Stromal cell of bone marrow (primary cell): Measurements from ENCODE around the gene TRPM4.
"Not testable (repeated sequence)": the region's sequence is repeated elsewhere in the genome, so short reads cannot be mapped to it uniquely, and the experiment has no call there.

ENCODE experiments used
- DNase-seq: peaks from one replicate; pipeline ENCODE4 v3.0.0-alpha.2; 2012; ENCODE audit warnings: low read depth

The TRPM4 gene

DNA sequence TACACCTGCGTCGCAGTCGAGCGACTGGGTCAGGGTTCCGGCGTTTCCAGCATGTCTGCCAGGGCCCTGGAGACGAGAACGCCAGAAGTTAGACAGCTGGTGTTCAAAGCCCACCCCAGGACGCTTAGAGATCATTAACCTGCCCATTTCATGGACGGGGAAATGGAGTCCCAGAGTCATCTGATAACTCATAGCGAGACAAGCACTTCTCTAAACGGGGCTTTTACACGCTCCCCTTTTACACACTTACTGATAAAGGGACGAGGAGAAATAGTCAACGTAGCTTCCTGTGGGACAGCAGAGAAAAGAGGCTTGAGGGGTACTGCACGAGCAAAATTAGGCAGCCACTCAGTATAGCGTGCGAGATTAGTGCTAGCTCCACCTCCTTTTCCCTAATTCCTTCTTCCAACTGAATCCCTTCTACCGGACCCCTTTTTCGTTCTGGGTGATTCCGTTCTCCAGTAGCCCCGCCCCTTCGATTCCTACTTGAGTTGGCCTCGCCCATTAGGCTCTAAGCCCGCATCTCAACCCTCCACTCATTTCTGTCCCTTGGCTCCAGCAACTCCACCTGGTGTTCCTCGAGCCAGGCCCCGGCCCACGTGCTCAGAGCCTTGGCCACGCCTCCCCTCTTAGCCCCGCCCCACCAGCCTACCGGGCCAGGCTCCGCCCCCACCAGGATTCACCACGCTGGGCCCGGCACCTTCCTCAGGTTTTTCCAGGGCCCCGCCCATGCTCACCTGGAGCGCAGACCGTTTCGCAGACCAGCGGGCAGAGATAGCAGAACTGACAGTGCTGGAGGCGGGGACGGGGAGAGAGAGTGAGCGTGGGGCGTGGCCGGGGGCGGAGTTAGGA is 6.1 kb upstream of the TRPM4 start:
- DNase-seq: no peak

DNA sequence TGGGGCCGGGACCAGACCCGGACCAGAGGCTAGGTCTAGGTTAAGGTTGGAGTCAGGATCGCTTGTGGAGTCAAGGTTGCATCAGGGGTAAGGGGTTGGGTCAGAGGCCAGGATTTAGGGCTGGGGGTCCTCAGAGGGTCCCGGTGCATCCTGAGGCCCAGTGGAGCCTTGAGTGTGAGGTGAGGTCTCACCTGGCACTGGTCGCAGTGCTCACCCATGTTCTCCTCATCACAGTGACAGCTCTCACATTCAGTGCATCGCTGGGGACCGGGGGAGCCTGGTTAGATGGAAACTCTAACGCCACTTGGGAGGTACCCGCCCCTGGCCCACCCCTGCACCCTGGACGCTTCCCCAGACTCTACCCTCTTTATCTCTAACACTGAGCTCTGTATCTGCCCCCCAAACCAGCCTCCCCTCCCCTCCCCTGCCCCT is 5.5 kb upstream of the TRPM4 start:
- no peak for DNase-seq

DNA sequence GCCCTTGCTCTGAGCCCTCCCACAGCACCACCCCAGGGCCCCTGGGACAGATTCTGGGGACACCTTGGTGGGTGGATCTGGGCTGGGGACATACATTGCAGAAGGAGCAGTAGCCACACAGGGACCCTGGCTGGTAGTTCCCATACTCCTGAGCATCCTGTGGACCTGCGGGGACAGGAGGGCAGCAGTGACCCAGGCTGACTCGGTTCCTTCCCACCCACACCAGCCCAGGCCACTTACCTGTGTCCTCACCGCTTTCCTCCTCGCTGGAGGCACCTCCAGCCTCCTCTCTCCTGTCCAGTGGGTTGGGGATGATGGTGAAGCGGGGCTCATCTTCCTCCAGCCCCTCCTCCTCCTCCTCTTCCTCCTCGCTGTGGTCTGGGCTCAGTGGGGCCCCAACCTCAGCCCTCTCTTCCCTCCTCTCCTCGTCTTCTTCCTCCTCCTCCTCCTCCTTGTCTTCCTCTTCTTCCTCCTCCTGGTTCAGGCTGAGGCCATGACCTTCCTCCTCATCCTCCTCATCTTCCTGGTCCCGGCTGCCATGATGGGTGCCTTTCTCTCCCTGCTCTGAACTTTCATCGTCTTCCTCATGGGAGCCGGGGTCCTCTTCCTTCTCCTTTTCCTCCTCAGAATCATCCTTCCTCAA is 4.3 kb upstream of the TRPM4 start:
- no peak for DNase-seq

DNA sequence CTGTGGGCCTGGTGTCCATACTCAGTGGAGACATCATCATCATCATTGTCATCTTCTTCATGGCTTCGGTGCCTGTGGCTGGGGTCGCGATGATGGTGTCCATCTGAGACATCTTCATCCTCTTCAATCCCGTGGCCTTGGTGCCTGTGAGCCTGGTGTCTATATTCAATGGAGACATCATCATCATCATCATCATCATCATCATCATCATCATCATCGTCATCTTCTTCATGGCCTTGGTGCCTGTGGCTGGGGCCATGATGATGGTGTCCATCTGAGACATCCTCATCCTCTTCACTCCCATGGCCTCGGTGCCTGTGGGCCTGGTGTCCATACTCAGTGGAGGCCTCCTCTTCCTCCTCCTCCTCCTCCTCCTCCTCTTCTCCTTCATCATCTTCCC is 3.3 kb upstream of the TRPM4 start:
- no peak for DNase-seq

DNA sequence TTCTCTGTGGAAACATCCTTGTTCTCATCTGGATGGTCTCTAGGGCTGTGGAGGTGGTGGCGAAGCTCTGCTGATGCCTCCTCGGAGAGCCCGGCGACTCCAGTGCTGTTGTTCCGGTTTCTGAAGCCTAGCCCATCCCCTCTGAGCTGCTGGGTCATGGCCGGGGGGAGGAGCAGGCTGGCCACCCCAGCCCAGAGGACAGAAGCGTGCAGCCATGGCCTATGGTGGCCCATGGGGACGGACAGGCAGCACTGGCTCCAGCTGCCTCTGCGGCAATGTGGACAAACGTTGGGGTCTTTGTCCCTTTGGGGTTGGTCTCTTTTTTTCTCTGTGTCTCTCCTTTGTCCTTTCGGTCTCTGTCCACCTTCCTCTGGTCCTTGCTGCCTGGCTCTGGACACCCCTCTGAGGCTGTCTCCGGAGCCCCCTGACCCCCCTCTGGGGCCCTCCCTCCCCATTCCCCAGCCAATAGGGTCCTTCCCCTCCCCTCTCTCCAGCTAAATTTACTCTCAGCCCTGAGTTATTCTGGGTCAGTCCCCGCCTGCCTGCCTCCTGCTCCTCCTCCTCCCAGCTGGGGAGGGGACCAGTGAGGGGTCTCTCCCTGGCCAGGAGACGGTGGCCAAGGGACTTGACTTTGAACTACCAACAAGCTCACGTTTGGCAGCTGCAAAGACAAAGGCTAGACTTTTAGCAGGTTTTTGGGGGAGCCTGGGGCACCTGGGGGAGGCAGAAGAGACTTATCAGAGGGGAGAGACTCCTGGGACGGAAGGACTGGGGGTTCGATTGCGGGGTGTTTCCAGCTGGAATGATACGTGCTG is 2.4 kb upstream of the TRPM4 start, which contains the start of gene HRC:
Gene HRC, minus strand, starts transcription at position 392 of the 815 bp plus-strand sequence. Its CDS starts 159 bp downstream, at position 233.
- no peak for DNase-seq

DNA sequence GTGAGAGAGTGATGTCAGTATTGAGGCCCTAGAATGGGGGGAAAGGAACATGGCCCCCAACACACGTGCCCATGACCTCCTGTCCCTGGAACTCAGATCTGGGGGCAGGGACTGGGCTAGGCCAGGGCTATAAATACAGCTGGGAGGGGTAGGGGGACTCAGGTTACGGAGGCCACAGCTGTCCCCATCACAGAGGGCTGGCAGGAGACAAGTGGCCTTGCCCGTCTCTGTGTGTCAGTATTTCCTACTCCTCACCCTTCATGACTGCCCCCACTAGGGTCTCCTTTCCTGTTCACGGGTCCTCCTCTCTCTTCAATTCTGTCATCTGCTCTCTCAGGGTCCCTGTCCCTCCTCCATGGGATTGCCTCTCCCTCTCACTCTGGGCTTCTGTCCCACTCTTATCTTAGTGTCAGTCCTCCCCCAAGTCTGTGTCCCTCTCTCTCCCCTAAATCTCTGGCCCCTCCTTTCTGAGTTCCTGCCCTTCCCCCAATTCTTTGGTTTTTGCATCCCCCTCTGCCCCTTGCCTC is 1.7 kb upstream of the TRPM4 start:
- DNase-seq: no peak

DNA sequence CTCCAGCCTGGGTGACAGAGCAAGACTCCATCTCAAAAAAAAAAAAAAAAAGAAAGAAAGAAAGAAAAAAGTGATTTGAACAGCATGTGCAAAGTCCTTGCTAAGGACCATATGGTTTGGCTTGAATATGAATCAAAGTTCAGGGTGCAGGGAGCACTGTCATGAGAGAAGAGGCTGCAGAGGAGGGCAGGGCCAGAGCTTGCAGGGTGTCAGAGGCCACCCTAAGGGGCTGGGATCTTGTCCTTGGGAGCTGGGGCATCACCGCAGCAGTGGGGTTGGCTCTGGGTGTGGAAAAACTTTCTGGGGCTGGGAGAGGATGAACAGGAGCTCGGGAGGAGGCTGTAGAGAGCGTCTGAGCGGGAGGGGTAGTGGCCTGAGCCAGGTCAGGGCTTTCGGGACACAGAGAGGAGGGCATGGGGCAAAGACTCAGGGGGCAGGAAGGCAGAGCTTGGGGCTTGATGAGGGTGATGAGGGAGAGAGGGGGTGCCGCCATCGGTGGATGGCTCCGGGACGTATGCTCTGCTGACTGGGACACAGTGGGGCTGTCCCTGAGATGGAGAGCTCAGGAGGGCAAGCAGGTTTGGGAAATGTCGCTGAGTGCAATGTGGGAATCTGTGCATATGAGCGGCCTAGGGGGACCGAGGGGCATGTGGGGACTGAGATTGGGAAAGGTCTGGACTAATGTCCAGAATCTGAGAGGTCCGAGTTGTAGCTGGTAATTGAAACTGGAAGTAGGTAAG is 3.0 kb downstream of the TRPM4 start:
- DNase-seq: no peak

DNA sequence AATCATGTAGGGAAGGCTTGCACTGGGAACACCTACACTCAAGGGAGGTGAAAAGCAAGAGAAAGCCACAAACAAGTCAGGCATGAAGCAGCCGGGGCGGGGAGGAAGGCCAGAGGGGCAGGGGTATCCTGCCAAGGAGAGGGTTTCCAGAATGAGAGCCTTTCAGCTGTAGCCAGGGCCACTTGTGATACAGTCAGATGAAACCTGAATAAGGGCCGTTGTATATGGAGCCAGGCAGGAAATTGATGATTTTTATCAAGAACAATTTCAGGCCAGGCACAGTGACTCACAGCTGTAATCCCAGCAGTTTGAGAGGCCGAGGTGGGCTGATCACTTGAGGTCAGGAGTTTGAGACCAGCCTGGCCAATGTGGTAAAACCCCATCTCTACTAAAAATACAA is 4.4 kb downstream of the TRPM4 start:
- DNase-seq: no peak

DNA sequence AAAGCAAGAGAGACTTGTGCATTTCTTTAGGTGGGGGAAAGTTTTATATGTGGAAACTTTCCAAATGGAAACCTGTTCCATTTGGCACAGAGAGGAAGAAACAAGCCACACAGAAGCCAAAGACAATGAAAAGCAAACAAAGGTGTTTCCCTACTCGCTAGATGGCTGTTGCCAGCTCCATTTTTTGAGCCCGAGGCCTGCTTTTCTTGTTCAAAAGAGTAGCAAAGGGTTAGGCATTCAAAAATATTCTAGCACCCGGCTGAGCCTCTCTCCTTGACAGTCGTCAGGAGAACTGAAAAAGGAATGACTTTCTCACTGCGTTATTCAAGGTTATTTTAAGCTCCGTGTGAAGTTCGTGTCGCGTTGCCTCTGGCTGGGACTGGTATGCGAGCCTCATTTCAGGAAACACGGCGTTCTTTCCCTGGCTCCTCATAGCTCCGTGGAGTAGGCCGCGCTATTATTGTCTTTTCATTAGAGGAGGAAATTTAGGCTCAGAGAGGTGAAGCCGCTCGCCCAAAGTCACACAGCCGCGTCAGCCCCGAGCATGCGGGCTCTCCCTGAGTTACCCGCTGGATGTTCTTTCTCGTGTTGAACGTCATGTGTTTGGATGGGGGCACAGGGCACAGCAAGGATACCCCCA is 7.6 kb downstream of the TRPM4 start:
- no peak for DNase-seq

GRCh38 chr19:49165865-49166301 is 8.3 kb downstream of the TRPM4 start:
- no peak for DNase-seq

DNA sequence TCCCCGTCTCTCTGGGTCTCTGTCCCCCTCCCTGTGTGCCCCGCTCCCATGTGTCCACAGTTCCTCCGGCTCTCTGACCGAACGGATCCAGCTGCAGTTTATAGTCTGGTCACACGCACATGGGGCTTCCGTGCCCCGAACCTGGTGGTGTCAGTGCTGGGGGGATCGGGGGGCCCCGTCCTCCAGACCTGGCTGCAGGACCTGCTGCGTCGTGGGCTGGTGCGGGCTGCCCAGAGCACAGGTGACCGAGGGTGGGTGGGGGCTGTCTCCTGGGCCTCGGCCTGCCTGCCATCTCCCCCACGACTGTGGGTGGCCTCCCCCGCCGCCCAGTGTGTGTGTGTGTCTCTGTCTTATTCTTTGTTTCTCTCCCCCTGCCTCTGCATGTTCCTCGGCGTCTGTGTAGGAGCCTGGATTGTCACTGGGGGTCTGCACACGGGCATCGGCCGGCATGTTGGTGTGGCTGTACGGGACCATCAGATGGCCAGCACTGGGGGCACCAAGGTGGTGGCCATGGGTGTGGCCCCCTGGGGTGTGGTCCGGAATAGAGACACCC is 10.3 kb downstream of the TRPM4 start:
- no peak for DNase-seq

- no peak for DNase-seq
These were observed 10.8 kb downstream of the TRPM4 start for GRCh38 chr19:49168421-49168820.

GRCh38 chr19:49173198-49173597 is 15.6 kb downstream of the TRPM4 start:
- no peak for DNase-seq

GRCh38 chr19:49180659-49181058 is 23.1 kb downstream of the TRPM4 start:
- no peak for DNase-seq

GRCh38 chr19:49182010-49182847 is 24.6 kb downstream of the TRPM4 start:
- not testable (repeated sequence) for DNase-seq

DNA sequence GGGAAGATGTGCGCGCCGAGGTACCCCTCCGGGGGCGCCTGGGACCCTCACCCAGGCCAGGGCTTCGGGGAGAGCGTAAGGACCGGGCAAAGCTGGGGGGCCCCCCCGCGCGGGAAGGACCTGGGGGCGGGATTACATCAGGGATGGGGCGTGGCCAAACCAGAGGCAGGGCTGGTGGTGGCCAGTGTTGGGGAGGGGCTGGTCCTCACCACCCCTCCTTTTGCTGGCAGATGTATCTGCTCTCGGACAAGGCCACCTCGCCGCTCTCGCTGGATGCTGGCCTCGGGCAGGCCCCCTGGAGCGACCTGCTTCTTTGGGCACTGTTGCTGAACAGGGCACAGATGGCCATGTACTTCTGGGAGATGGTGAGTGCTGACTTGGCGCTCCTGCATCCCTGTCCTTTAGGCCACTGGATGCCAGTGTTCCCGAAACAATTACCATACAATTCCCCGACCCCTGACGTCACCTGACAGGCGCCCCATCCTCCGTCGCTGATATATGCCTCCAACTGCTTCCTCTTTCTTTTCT is 25.3 kb downstream of the TRPM4 start:
- DNase-seq: no peak

GRCh38 chr19:49186108-49186507 is 28.5 kb downstream of the TRPM4 start:
- DNase-seq: no peak

GRCh38 chr19:49188626-49189200 is 31.1 kb downstream of the TRPM4 start:
- DNase-seq: no peak

GRCh38 chr19:49189259-49189658 is 31.7 kb downstream of the TRPM4 start:
- no peak for DNase-seq
